ENCODE measurements around the gene TMEM208.

DNA sequence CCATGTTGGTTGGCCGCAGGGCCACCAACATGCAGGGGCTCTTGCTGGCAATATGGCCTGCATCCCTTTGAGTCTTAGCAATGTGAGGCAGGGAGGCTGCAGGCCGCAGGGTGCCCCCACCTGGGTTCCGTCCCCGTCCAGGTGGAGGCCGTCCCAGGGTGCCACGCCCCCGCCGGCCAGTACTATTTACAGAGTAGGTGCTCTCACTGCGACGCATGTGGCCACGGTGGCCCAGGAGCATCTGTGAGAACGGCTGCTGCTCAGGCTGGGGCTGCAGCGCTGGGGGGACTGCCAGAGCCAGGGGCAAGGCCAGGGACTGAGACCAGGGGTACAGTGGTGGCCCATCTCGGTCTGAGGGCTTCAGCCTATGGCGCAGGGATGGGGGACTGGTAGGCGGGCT is 46.8 kb upstream of the TMEM208 start:
- no peak for TF ChIP-seq CTCF (IDR thresholded peaks at IDR 0.05; ENCODE audit: poor library complexity)
- TF ChIP-seq EZH2 (IDR thresholded peaks at IDR 0.05; ENCODE audit: borderline replicate concordance) = no peak
- TF ChIP-seq EZH2phosphoT487 (IDR thresholded peaks at IDR 0.05; ENCODE audit: low read depth, severe bottlenecking, unreplicated experiment) = no peak

All from hepatocyte (in vitro differentiated cells).